Motor neuron (in vitro differentiated cells): ENCODE results near the gene SCFD2. TPM values are rescaled to one million over a fixed set of nuclear protein-coding genes. Genes with fewer than 3 reads are reported as not detected.

ENCODE experiments used
- ATAC-seq, 8 experiments: fragments of 200-7000 bp; cut with Tn5 transposase; replicated peaks in 6 of 8; 2 replicates each; pipeline ENCODE4 v1.8.0; 2021; ENCODE audit warnings: mild to moderate bottlenecking in 8 of 8, moderate library complexity in 8 of 8
- H3K27ac ChIP-seq, 2 donors: fragments of 250-450 bp; sonication (Bioruptor Pico); 2 replicates each; pipeline ENCODE4 v1.9.0; 2021; ENCODE audit warnings: antibody characterized with exemption in 2 of 2, mild to moderate bottlenecking in 2 of 2, moderate library complexity in 1 of 2
- H3K4me1 ChIP-seq, 2 donors: fragments of 250-450 bp; sonication (Bioruptor Pico); replicated peaks in 1 of 2; 2 replicates each; pipeline ENCODE4 v1.6.1; 2021; ENCODE audit warnings: antibody characterized with exemption in 2 of 2, mild to moderate bottlenecking in 2 of 2, moderate library complexity in 1 of 2
- H3K4me3 ChIP-seq, 5 donors: fragments of 250-450 bp; sonication (Bioruptor Pico); 2 replicates each; pipeline ENCODE4 v1.9.0; 2021; ENCODE audit warnings: antibody characterized with exemption in 5 of 5, mild to moderate bottlenecking in 5 of 5, moderate library complexity in 4 of 5
- WGBS, 10 experiments: fragments of 450-650 bp; shearing (Covaris generic); methylation state at CpG; one replicate each; pipeline ENCODE4 v1.0.0; 2022; 5-methylcytosine and 5-hydroxymethylcytosine counted together
- in situ Hi-C, 9 experiments: fragments of 400-800 bp; cut with MboI; loops; one replicate each; pipeline ENCODE4 v1.15.0; 2021; ENCODE audit warnings: low sequenced_read_pairs in 9 of 9, low pct_unique_long_range_greater_than_20kb in 2 of 9; ENCODE audit not compliant: unreplicated experiment in 9 of 9
- total RNA-seq, 8 experiments: library from RNA; unstranded; fragments of 300-600 nt; gene quantifications; 2 replicates each; pipeline versions ENCODE4 v1.2.3 to v1.2.4, GENCODE V29; 2022

SCFD2 gene
- total RNA-seq, 8 experiments from 2014 or later: 9.0 to 40.3 (median 21.1) TPM

- H3K27ac ChIP-seq: no peak overlapping the region
- no peaks in the 10 kb centered on the region for H3K4me1 ChIP-seq
- in situ Hi-C loops: no loop called here
- no peak overlapping the region for H3K4me3 ChIP-seq
- 50 to 100% (median 68%) methylated on average over 1 to 5 of the region's 6 CpGs; no CpG with 5 or more reads in 1 of the 10 experiments for WGBS, 10 experiments
- ATAC-seq: no peak
Observed at GRCh38 chr4:52848254-52848653, 517.6 kb downstream of the SCFD2 start.

DNA sequence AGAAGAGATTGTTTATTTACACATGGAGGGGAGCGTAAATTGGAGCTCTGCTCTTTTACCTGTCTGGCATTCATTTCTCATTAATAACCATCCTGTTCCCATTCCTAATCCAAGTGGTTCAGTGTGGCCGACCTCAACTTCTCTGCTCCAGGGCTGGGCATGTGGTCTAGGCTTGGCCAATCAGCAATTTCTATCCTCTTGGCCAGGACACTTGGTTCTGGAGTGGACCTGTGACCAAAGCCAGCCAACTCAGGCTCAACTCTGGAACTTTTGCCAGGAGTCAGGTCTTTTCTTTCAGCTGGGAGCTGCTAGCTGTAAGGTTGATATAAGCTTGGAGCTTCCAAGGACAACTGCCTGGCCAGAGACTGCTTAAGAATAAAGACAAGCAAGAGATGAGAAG lies 519.4 kb downstream of the SCFD2 start:
- WGBS, 10 experiments: 60 to 100% (median 100%) methylated on average over 1 to 2 of the region's 2 CpGs; no CpG with 5 or more reads in 3 of the 10 experiments
- in situ Hi-C loops: no loop called here

DNA sequence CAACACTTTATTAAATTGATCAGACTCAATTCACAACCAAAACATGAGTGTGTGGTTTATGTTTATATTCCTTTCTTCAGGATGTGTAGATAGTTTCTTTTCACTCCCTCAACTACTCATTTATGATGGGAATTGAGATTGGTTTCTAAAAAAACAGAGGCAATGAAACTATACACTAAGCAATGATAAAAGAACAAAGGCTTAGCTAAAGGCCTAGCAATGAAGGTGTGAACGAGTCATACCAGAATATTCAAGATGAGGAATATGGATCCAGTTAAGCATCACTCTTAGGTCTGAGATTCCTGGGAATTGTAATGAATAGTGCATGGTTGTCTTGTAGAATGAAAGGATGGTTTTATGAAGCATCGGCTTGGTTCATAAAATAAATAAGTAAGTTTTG lies 521.3 kb downstream of the SCFD2 start:
- 55 to 100% (median 93%) methylated on average over 1 to 2 of the region's 2 CpGs; no CpG with 5 or more reads in 2 of the 10 experiments for WGBS, 10 experiments
- no peaks in the 10 kb centered on the region for H3K4me1 ChIP-seq
- ATAC-seq: no peak
- no peak overlapping the region for H3K4me3 ChIP-seq
- in situ Hi-C loops: no loop called here
- H3K27ac ChIP-seq: no peak overlapping the region

More for the DNA sequence above, 519.4 kb downstream of the SCFD2 start:
- H3K27ac ChIP-seq: no peak overlapping the region
- H3K4me1 ChIP-seq: no peaks in the 10 kb centered on the region
- no peak overlapping the region for H3K4me3 ChIP-seq
- ATAC-seq: no peak

DNA sequence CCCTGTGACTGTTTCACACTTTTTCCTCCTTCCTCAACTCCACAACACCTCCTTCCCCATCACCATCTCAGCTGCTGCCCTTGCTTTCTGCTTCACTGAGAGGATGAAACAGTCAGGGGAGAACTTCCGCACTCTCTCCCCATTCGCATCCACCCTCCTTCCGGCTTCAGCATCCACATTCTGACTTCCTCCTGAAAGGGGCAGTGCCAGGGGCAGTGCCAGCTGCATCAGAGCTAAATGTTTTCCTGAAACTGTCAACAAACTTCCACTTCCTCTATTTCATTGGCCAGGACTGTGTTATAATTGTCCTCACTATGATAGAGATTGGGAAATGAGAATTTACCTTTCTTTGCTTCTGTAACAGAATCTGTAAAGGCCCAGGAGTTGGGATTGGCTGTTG lies 521.9 kb downstream of the SCFD2 start:
- WGBS, 10 experiments: 92 to 100% (median 100%) methylated on average over 1 to 2 of the region's 3 CpGs; no CpG with 5 or more reads in 6 of the 10 experiments
- no peak for ATAC-seq
- in situ Hi-C loops: no loop called here

DNA sequence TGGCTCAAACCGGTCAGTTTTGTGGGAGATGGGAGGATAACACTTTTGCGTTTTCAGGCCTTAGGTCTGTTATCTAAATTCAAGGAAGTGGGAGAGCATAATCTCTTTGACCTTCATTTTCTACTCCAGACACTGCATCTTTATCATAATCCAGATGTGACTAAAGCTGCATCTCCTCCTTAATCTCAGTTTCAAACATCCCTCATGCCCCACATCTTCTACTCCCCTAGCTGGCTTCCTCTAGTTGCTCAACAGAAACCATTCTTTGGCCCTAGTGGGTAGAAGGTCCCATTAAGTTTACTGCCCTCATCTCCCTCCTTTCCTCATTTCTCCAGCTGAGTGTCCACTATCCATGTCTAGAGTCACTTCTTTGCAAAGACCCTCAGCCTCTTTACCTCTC lies 522.5 kb downstream of the SCFD2 start:
- in situ Hi-C loops: no loop called here
- no peak overlapping the region for H3K27ac ChIP-seq
- no peak for ATAC-seq
- H3K4me1 ChIP-seq: no peaks in the 10 kb centered on the region
- H3K4me3 ChIP-seq: no peak overlapping the region
- WGBS, 10 experiments: 71 to 100% (median 100%) methylated on average over 1 to 2 of the region's 2 CpGs; no CpG with 5 or more reads in 5 of the 10 experiments

More for the DNA sequence above, 521.9 kb downstream of the SCFD2 start:
- no peaks in the 10 kb centered on the region for H3K4me1 ChIP-seq
- no peak overlapping the region for H3K27ac ChIP-seq
- no peak overlapping the region for H3K4me3 ChIP-seq

DNA sequence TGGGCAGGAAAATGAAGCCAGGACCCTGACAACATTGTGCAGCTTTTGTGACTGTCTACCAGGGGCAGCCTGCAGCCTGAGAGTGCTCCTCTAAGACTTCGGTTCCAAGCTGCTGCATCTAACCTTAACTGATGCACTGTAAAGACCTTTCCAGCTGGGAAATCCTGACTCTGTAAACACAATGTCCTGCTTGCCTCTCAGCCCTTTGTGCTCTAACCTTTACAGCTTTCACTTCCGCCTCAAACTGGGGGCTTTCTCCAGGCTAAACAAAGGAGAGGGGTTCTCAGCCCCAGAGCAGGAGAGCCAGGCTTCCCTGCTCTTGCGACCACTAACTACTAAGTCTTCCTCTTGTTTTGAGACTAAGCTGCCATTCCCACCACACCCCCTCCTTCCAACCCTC lies 523.1 kb downstream of the SCFD2 start:
- WGBS, 10 experiments: 38 to 83% (median 52%) methylated on average over 1 to 3 of the region's 3 CpGs; no CpG with 5 or more reads in 4 of the 10 experiments
- no peak for ATAC-seq
- in situ Hi-C loops: no loop called here
- Histone ChIP-seq H3K4me1 (no peaks in the 10 kb centered on the region), H3K27ac (no peak overlapping the region), H3K4me3 (no peak overlapping the region)

DNA sequence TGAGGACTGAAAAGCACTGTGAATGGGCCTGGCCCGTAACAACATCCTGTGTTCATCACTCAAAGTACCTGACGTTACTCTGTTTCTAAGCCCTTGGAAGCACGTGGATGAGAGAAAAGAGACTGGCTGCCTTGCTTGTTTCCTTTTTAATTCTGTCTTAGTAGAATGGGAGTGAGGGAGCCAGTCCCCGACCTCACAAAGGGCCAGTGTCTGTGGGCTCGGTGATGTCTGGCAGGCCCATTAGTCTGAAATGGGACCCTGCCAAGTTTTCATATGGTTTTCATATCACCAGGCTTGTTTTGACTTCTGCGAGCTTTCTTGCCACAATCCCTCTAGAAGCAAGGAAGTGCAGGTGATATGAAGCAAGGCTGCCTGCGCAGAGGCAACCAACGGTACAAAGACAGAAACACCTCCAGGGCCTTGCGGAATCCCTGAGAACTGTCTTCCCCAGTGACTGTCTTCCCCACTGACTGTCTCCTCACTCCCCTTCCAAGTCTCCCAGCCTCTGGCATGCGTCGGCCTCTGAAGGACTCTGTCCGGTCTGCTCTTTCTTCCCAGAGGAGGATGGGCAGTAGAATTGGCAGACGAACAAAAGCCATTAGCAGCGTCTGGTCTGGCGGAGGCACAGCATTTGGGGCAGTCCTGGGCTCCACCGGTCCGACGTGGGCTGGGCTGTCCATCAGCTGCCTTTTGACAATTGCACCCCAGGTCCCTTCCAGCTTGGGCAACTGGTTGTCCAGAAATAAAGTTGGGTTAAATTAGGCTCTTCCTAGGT lies 524.0 kb downstream of the SCFD2 start:
- Histone ChIP-seq H3K4me1 (no peaks in the 10 kb centered on the region), H3K4me3 (no peak overlapping the region), H3K27ac (no peak overlapping the region)
- peak in 1 of 8 experiments; percentile 59 for ATAC-seq
- in situ Hi-C loops: no loop called here
- WGBS, 10 experiments: 10 to 98% (median 84%) methylated on average over 2 to 10 of the region's 18 CpGs; no CpG with 5 or more reads in 1 of the 10 experiments

DNA sequence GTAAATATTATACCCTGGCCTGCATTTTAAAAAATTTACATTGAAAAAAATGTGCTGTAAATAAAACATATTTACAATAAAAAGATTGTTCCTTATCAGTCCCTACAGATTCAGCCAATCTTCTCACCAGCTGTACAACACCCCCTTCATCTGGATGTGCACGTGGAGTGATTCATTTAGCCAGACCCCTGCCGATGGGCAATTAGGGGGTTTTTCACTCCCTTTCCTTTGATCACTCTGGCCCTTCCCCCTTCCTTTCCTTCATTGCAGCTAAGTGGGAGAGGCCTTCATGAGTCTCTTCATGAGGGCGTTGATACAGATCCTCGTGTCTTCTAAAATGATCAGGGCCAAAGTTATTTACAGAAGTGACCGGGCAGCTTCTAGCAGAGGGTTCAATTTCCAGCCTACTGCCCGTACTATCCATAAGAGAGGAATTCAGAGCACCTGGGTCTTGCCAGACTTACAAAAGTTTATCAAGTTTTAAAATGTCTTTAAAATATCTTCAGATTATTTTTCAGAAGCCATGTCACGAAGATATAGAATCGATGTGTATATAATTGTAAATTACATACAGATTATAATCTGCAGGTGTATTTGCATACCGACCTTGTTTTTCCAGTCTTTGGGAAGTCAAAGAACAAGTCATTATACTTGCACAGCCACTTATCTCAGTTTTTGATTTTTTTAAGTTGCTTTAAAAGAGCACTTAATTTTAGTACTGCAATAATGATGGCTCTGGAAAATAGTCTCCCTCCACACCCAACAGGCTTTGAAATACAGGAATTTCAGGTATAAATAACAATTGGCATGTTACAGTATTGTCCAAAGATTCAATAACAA lies 525.1 kb downstream of the SCFD2 start:
- in situ Hi-C loops: no loop called here
- WGBS, 10 experiments: 60 to 100% (median 81%) methylated on average over 2 to 8 of the region's 9 CpGs; no CpG with 5 or more reads in 1 of the 10 experiments
- no peaks in the 10 kb centered on the region for H3K4me1 ChIP-seq
- no peak for ATAC-seq
- H3K27ac ChIP-seq: no peak overlapping the region
- no peak overlapping the region for H3K4me3 ChIP-seq

GRCh38 chr4:52838729-52839586 lies 526.9 kb downstream of the SCFD2 start:
- in situ Hi-C loops: no loop called here
- ATAC-seq: no peak
- Histone ChIP-seq H3K4me3 (no peak overlapping the region), H3K4me1 (no peaks in the 10 kb centered on the region), H3K27ac (no peak overlapping the region)
- 20 to 87% (median 61%) methylated on average over 3 to 8 of the region's 10 CpGs; no CpG with 5 or more reads in 1 of the 10 experiments for WGBS, 10 experiments

- peak in 5 of 8 experiments; percentile 29 to 79 (median 63) for ATAC-seq
- Histone ChIP-seq H3K4me3 (no peak overlapping the region), H3K27ac (no peak overlapping the region), H3K4me1 (no peaks in the 10 kb centered on the region)
- in situ Hi-C loops: no loop called here
- 40 to 96% (median 83%) methylated on average over 1 to 5 of the region's 7 CpGs; no CpG with 5 or more reads in 1 of the 10 experiments for WGBS, 10 experiments
Observed at GRCh38 chr4:52837716-52838558, 527.9 kb downstream of the SCFD2 start.

DNA sequence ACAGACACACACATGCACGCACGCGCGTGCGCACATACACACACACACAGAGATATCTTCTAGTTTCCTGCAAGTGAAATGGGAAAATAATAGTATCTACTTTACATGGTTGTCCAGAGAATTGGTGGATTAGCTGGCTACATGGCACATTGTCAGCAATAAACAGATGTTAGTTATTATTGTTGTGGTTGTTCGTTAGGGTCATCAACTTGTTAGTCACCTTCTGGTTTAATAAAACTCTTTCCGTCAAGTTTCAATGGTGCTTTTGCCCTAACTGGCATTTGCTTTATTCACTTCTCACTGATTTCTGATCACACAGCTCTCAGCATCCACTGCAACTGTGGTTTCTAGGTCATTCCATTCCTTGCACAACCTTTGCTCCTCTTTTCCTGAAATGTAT lies 529.2 kb downstream of the SCFD2 start:
- ATAC-seq: no peak

GRCh38 chr4:52836120-52836519 lies 529.7 kb downstream of the SCFD2 start:
- in situ Hi-C loops: no loop called here
- WGBS, 10 experiments: 0 to 94% (median 78%) methylated on average over 1 to 3 of the region's 3 CpGs; no CpG with 5 or more reads in 3 of the 10 experiments
- ATAC-seq: no peak
- no peak overlapping the region for H3K27ac ChIP-seq
- H3K4me1 ChIP-seq: no peaks in the 10 kb centered on the region
- no peak overlapping the region for H3K4me3 ChIP-seq

More for the DNA sequence above, 529.2 kb downstream of the SCFD2 start:
- H3K4me3 ChIP-seq: no peak overlapping the region
- WGBS, 10 experiments: 30 to 91% (median 85%) methylated on average over 2 to 7 of the region's 7 CpGs; no CpG with 5 or more reads in 3 of the 10 experiments
- no peaks in the 10 kb centered on the region for H3K4me1 ChIP-seq
- in situ Hi-C loops: no loop called here
- H3K27ac ChIP-seq: no peak overlapping the region
